Thyroid gland (tissue), 4 donors: ENCODE measurements around the gene FZR1. TPM values are rescaled to one million over a fixed set of nuclear protein-coding genes. Genes with fewer than 3 reads are reported as not detected.

Source experiments
- DNase-seq, 2 donors: peaks; one replicate each; pipeline ENCODE4 v3.0.0-alpha.2; 2019
- H3K27ac ChIP-seq, 3 donors: fragments of 200-600 bp; sonication (generic); 1 replicate in 2 of 3; 2 replicates in 1 of 3; pipeline ENCODE4 v1.5.1; 2016 to 2019; ENCODE audit warnings: mild to moderate bottlenecking in 1 of 3, moderate library complexity in 1 of 3
- H3K27me3 ChIP-seq: fragments of 200-600 bp; sonication (generic); one replicate; pipeline ENCODE4 v1.5.1; 2019
- H3K36me3 ChIP-seq, 2 donors: fragments of 200-600 bp; sonication (generic); one replicate each; pipeline ENCODE4 v1.5.1; 2016 to 2019
- H3K4me1 ChIP-seq, 2 donors: fragments of 200-600 bp; sonication (generic); one replicate each; pipeline ENCODE4 v1.5.1; 2017 to 2019
- H3K4me3 ChIP-seq, 3 donors: fragments of 200-600 bp; sonication (generic); replicated peaks in 1 of 3; 1 replicate in 2 of 3; 2 replicates in 1 of 3; pipeline ENCODE4 v1.5.1; 2016; ENCODE audit warnings: mild to moderate bottlenecking in 1 of 3
- H3K9me3 ChIP-seq: fragments of 200-600 bp; sonication (generic); one replicate; pipeline ENCODE4 v1.5.1; 2017
- POLR2A ChIP-seq, 2 donors: fragments of 450-650 bp; IDR thresholded peaks; one replicate each; pipeline ENCODE4 v1.6.1; 2017; ENCODE audit warnings: antibody characterized with exemption in 2 of 2, mild to moderate bottlenecking in 2 of 2, moderate library complexity in 1 of 2
- WGBS, 2 donors: methylation state at CpG; one replicate each; pipeline ENCODE4 v1.1.5; 2017; 5-methylcytosine and 5-hydroxymethylcytosine counted together
- intact Hi-C: fragments of 100-400 bp; cut with DNase I; formaldehyde crosslinking; loops from one replicate; pipeline ENCODE4 v1.15.1; 2023
- total RNA-seq, 4 donors: library from RNA; depleted of rRNA; stranded (reverse); fragments of >200 nt; gene quantifications; one replicate each; pipeline ENCODE4 v1.2.3, GENCODE V29; 2016
- TF ChIP-seq, protein P1 (sequence below), 6 experiments: fragments of 200-600 bp in 3 of 6; fragments of 450-650 bp in 3 of 6; sonication (generic) in 3 of 6; IDR thresholded peaks; one replicate each; pipeline ENCODE4 v1.5.1; 2016 to 2019; ENCODE audit warnings: antibody characterized with exemption in 6 of 6, mild to moderate bottlenecking in 2 of 6, inconsistent platforms in 1 of 6, moderate library complexity in 1 of 6

The FZR1 gene
- total RNA-seq, 4 donors from 2014 or later: 28.6 to 56.0 (median 36.1) TPM

DNA sequence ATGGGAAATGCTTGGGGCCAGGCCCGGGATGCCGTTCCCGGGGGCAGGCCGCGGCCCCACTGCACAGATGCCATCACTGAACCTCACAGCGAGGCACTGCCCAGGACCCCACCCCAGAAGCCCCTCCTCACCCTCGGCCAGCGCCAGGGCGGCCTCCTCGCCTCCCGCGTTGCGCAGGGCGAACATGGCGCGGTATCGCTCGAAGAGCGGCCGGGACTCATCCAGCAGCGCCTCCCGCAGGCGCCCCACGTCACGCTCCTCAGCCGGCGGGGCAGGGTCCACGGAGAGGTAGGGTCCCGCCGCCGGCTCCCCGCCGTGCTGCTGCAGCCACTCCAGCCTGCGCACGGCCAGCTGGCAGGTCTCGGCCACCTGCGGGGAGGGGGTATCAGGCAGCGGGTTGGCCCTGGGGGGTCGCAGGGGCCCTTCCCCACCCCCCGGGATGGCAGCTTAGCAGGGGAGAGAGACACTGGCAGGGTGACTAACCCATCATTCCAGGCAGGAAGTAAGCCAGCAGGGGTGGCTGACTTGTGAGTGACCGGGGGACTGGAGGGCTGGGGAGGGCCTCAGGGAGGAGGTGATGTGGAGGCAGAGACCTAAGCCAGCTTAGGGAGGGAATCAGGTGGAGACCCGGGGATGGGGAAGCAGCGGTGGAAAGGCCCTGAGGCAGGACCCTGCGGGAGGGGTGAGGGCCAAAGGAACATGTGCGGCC lies 13.8 kb upstream of the FZR1 start:
- Histone ChIP-seq H3K4me1 (no peaks in the 10 kb centered on the region), H3K27ac (no peak overlapping the region), H3K4me3 (no peak overlapping the region), H3K36me3 (peaks cover 25 to 35% of the 10 kb centered on the region in 2 donors), H3K9me3 (no peaks in the 10 kb centered on the region), H3K27me3 (no peaks in the 10 kb centered on the region)
- intact Hi-C loops: no loop called here
- WGBS, 2 donors: 94 to 95% methylated on average over 23 of the region's 45 CpGs
- no peak for DNase-seq
- no peak for TF ChIP-seq POLR2A (IDR thresholded peaks at IDR 0.05)
- TF ChIP-seq, protein P1, sequence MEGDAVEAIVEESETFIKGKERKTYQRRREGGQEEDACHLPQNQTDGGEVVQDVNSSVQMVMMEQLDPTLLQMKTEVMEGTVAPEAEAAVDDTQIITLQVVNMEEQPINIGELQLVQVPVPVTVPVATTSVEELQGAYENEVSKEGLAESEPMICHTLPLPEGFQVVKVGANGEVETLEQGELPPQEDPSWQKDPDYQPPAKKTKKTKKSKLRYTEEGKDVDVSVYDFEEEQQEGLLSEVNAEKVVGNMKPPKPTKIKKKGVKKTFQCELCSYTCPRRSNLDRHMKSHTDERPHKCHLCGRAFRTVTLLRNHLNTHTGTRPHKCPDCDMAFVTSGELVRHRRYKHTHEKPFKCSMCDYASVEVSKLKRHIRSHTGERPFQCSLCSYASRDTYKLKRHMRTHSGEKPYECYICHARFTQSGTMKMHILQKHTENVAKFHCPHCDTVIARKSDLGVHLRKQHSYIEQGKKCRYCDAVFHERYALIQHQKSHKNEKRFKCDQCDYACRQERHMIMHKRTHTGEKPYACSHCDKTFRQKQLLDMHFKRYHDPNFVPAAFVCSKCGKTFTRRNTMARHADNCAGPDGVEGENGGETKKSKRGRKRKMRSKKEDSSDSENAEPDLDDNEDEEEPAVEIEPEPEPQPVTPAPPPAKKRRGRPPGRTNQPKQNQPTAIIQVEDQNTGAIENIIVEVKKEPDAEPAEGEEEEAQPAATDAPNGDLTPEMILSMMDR (IDR thresholded peaks at IDR 0.05): no peak

DNA sequence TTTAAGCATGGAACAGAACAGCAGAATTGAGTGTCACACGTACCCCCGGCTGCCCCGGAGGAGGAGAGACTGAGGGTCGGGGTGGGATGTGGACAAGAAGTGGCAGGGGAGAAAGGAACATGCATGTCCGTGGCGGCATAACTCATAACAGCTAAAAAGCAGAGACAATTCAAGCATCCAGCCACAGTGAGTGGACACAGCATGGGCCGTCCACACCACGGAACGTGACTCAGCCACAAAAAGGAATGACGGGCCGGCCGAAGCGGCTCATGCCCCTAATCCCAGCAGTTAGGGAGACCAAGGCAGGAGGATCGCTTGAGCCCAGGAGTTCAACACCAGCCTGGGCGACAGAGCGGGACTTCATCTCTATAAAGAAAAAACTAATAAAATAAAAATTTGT lies 13.2 kb upstream of the FZR1 start:
- Histone ChIP-seq H3K4me1 (no peaks in the 10 kb centered on the region), H3K27me3 (no peaks in the 10 kb centered on the region), H3K4me3 (no peak overlapping the region), H3K36me3 (peaks cover 25 to 35% of the 10 kb centered on the region in 2 donors), H3K27ac (no peak overlapping the region), H3K9me3 (no peaks in the 10 kb centered on the region)
- 94 to 95% methylated on average over 16 of the region's 16 CpGs for WGBS, 2 donors
- no peak for DNase-seq
- TF ChIP-seq, protein P1 (IDR thresholded peaks at IDR 0.05): no peak
- no peak for TF ChIP-seq POLR2A (IDR thresholded peaks at IDR 0.05)
- intact Hi-C loops: no loop called here

DNA sequence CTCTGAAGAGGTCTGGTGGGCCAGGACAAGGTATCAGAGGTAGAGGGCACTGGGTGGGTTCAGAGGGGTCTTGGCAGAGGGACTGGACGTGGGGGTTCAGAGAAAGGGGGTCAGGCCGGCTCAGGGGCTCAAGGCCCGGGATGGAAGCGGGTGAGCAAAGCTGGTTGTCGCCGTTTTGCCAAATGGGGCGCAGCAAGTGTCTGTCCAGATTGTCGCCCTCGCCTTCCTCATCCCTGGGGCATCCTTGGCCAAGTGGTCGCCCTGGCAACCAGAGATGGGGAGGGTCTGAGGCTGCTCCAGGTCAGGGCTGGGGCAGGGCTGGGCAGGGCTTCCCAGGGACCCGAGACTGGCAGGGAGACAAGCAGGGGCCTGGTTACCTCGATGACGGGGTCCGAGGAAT lies 12.5 kb upstream of the FZR1 start:
- no peak overlapping the region for H3K4me3 ChIP-seq
- no peak overlapping the region for H3K27ac ChIP-seq
- intact Hi-C loops: no loop called here
- 95% methylated on average over 14 of the region's 14 CpGs for WGBS, 2 donors
- DNase-seq: no peak
- peaks cover 25 to 35% of the 10 kb centered on the region in 2 donors for H3K36me3 ChIP-seq
- TF ChIP-seq, protein P1 (IDR thresholded peaks at IDR 0.05): no peak
- TF ChIP-seq POLR2A (IDR thresholded peaks at IDR 0.05): no peak
- no peaks in the 10 kb centered on the region for H3K9me3 ChIP-seq
- H3K4me1 ChIP-seq: no peaks in the 10 kb centered on the region
- no peaks in the 10 kb centered on the region for H3K27me3 ChIP-seq

DNA sequence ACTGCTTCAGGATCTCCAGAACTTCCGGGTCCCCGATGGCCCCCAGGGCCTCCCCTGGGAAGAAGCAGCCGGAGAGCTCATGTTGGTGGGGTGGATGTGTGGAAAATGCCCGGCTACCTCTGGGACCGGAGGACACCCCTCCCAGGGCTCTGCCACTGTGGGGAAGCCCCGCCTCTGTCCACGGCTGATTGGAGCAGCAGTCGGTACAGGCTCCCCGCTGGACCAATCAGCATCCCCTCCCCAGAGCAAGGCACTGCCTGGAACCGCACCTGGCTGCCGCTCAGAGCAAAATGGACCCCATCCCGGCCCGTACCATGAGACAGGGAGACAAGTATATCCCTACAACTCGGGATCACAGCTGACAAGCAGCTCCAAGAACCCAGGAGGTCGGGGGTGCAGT lies 12.1 kb upstream of the FZR1 start:
- Histone ChIP-seq H3K4me3 (no peak overlapping the region), H3K27me3 (no peaks in the 10 kb centered on the region), H3K4me1 (no peaks in the 10 kb centered on the region), H3K9me3 (no peaks in the 10 kb centered on the region), H3K36me3 (peaks cover 25 to 35% of the 10 kb centered on the region in 2 donors), H3K27ac (no peak overlapping the region)
- intact Hi-C loops: no loop called here
- 79 to 81% methylated on average over 7 to 9 of the region's 15 CpGs for WGBS, 2 donors
- TF ChIP-seq POLR2A (IDR thresholded peaks at IDR 0.05): no peak
- TF ChIP-seq, protein P1 (IDR thresholded peaks at IDR 0.05): no peak
- DNase-seq: no peak

DNA sequence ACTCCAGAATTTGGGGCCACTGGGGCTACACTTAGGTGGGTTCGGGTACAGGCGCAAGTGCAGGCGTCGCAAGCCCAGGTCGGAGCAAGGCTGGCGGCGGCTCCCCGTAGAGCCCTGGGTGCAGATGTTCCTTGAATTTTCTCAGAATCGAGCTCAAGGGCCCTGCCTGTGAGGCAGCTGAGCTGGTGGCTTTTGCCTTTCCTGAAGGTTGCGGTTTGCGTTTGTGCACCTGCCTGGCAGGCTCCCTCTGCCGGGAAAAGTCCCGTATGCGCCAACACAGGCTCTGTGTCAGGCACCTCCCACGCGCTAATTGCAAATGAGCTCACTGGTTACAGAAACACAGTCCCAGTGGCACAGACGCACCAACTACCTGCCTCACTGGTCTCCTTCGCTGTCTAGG lies 11.6 kb upstream of the FZR1 start:
- Histone ChIP-seq H3K36me3 (peaks cover 25 to 35% of the 10 kb centered on the region in 2 donors), H3K27ac (no peak overlapping the region), H3K9me3 (no peaks in the 10 kb centered on the region), H3K4me1 (peaks cover 4 to 5% of the 10 kb centered on the region in 2 donors), H3K4me3 (no peak overlapping the region), H3K27me3 (no peaks in the 10 kb centered on the region)
- DNase-seq: no peak
- no peak for TF ChIP-seq POLR2A (IDR thresholded peaks at IDR 0.05)
- TF ChIP-seq, protein P1 (IDR thresholded peaks at IDR 0.05): no peak
- intact Hi-C loops: no loop called here
- 95 to 96% methylated on average over 17 of the region's 18 CpGs for WGBS, 2 donors
